Activated CD4-positive, alpha-beta T cell treated with anti-CD3 and anti-CD28 coated beads, Interleukin-2, Interleukin-4, amounts not matched to agents 100 ng/mL and 50 ng/mL, durations not matched to agents 16 hours and 8 hours (primary cell): ENCODE data around the gene SGPL1.

ENCODE experiments used
- DNase-seq: peaks from one replicate; pipeline ENCODE4 v3.0.0-alpha.2; 2020; ENCODE audit warnings: low spot score

Gene SGPL1

DNA sequence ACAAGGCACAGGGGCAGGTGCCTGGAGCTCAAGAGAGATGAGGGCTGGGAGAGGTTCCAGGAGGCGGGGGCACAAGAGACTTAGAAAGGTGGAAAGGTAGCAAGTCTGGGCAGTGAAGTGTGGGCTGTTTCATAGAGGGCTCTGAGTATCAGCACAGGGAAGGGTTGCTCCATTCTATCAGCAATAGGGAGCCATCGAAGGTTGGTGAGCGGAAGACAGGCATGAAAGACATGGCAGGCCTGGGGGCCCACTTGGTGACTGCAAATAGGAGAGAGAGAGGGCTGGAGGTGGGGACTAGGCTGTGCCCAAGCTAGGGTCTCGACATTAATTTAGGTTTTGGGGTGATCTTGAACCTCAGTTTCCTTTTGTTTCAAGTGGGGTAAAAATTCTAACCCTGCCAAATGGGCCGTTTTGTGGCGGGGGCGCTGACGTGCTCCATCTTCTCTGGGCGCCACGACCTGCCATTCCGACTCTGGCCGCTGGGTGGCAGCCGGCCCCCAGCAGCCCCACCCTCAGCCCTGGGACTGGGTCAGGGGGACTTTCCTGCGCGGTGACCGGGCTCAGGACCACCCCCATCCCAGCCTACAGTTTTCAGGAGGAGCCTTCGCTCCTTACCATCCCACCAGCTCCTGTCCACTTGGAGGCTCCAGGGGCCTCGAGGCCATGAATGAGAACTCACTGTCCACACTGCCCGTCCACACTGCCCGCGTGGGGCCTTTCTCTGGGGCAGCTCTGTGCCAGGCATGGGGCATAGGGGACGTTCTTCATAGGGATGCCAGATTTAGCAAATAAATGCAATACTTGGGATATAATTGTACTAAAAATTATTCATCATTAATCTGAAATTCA, 109.9 kb downstream of the SGPL1 start:
- DNase-seq = peak; percentile 47

DNA sequence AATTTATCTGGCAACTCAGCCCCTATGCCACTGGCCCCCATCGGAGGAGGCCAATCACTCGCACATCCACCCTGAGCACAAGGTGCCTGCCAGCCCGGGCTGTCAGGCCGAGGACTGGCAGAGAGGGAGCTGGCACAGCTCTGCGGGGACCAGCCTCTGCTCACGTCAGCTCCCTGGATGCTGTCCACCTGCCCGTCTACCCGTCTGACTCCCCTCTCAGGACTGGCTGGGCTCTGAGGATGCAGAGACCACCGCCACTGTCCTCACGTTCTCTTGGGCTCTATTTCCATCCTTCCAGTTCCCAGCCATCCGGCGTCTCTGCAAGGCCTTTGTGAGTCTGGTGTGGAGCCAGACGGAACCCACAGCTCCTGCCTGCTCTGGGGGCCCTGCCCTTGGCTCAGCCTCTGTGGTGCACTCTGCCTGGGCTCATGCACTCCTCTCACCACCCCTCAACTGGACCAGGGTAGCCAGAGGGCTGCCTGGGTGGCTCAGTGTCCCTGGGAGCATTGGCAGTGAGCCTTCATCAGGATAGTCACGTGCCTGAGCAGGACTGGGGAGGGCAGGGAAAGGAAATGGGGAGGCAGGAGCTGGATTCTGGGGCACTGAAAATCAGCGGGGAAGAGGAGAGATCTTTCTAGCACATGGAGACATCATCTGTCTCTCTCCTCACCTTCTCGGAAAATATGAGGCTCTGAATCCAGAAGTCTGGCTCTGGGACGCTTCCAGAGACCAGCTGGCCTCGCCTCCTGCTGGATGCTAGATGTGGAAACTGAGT, 110.7 kb downstream of the SGPL1 start:
- DNase-seq = no peak

DNA sequence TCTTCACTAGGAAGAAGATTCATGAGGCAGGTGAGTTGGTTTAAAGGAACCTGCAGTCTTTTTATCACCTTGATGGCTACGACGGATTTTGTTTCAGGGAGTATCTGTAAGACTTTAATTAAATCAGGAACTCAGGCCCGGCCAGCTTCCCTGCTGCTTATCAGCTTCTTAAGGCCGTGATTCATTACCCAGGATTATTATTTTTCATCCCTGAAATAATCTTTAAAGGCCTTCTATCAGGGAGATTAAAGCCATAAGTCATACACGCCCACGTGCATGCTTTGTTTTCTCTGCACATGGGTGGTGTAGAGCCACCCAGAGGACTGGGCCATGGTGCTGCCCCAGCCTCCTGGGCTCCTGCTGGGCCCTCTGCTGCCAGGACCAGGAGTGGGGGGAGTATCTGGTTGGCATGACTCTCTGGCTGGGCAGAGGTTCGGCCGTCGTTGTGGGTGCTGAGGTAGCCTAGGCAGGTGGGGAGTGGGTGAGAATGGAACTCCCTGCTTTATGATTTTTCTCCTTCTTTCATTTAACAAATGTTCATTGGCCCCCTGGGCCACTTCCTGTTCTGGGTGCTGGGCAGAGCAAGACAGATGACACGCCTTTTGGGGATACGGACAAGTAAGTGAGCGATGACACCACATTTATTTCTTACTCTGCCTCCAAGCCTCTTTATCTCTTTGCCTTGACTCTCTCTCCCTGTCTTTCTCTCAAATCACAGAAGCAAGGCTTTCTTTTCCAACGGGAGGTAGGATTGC, 111.6 kb downstream of the SGPL1 start:
- no peak for DNase-seq

DNA sequence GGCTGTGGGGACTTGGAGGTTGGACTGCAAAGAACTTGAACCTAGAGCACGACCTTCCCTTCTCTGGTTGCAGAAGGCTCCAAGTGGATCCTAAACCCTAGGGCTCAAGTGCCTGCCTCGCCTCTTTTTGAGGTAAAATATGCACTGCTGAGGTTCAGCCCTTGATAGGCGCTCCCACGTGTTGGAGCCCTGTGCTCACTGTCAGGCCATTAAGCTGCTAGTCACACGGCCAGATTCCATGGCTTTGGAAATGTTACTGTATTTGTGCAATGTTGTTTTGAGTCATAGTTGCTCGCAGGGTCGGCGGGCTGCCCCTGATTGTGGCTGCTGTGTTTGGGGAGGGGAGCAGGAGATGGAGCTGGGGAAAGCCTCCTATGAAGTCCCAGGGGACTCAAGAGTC, 112.4 kb downstream of the SGPL1 start:
- no peak for DNase-seq

DNA sequence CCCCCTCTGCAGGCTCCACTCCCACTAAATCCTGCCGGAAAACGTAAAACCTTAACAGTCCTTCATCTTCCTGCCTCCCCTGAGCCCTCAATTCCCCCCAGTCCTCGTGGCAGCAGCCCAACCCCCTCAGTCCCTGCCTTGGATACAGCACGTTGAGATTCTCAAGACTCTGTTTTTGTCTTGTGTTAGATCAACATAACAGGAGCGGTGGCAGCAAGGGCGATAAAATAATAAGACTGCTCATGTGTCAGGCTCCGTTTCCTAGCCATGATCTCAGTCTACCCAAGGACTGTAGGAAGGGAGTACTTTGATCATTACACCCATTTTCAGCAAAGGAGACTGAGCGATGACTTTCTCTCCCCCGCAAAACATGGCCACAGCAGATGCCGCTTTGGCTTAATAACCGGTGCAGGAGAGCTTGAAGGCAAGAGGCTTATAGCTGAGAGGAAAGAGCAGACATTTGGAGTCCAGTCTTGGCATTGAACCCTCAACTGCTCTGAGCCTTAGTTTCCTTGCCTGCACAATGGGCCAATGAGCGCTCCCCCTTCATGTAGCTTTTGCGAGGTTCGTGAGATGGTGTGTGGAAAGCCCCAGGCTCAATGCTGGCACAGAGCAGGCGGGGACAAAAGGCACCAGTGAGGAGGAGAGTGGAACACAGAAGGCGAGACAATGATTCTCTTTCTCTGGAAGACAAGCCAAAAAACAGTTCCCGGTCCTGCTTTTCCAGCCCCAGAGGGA, 114.7 kb downstream of the SGPL1 start:
- DNase-seq = no peak
